GM18520 (cell line): ENCODE measurements around the gene RAD54L2.
"Not testable (repeated sequence)": the region's sequence is repeated elsewhere in the genome, so short reads cannot be mapped to it uniquely, and the experiment has no call there.

Source experiments
- ATAC-seq: cut with Tn5 transposase; IDR thresholded peaks from one replicate; pipeline ENCODE4 v1.9.1; 2021; ENCODE audit not compliant: unreplicated experiment

RAD54L2 gene

GRCh38 chr3:51542596-51542995, 4.1 kb downstream of the RAD54L2 start:
- ATAC-seq, result not testable (repeated sequence)

GRCh38 chr3:51544011-51544775, 5.7 kb downstream of the RAD54L2 start:
- no peak for ATAC-seq

DNA sequence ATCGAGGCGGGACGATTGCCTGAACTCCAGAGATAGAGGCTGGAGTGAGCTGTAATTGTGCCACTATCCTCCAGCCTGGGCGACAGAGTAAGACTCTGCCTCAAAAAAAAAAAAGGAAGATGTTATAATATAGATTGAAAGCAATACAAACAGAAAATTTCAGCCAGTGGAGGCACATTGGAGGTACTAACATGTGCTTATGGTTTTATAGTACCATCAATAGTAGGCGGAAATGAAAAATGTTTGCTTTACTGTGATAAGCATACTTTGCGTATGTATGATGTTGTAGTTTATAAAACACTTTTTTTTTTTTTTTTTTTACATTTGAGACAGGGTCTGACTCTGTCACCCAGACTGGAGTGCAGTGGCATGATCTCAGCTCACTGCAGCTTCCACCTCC, 8.8 kb downstream of the RAD54L2 start:
- ATAC-seq, result no peak

DNA sequence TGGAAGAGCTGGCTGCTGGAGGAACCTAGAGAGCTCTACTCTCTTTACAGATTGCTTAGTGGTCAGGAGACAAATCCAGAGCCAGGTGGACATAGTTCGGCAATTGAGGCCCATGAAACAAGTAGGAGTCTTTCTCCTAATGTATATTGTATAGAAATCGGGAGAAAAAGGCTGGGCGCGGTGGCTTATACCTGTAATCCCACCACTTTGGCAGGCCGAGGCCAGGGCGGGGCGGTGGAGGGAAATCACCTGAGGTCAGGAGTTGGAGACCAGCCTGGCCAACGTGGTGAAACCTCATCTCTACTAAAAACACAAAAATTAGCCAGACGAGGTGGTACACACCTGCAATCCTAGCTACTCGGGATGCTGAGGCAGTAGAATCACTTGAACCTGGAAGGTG, 10.8 kb downstream of the RAD54L2 start:
- ATAC-seq, result no peak

GRCh38 chr3:51550080-51550819, 11.7 kb downstream of the RAD54L2 start:
- ATAC-seq, result no peak

- ATAC-seq, result no peak
Observed at GRCh38 chr3:51557993-51558392, 19.5 kb downstream of the RAD54L2 start.

- no peak for ATAC-seq
Observed at GRCh38 chr3:51559411-51559888, 20.9 kb downstream of the RAD54L2 start.

GRCh38 chr3:51559961-51560360, 21.4 kb downstream of the RAD54L2 start:
- no peak for ATAC-seq

DNA sequence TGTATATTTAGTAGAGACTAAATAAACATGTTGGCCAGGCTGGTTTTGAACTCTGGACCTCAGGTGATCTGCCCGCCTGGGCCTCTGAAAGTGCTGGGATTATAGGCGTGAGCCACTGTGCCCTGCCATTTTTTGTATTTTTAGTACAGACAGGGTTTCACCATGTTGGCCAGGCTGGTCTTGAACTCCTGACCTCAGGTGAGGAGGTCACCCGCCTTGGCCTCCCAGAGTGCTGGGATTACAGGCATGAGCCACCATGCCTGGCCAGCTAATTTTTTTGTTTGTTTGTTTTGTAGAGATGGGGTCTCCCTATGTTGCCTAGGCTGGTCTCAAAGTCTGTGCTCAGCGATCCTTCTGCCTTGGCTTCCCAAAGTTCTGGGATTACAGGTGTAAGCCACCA, 23.9 kb downstream of the RAD54L2 start:
- not testable (repeated sequence) for ATAC-seq

- ATAC-seq, result no peak
Observed at GRCh38 chr3:51568036-51568435, 29.5 kb downstream of the RAD54L2 start.

- no peak for ATAC-seq
Observed at GRCh38 chr3:51568996-51569395, 30.5 kb downstream of the RAD54L2 start.

DNA sequence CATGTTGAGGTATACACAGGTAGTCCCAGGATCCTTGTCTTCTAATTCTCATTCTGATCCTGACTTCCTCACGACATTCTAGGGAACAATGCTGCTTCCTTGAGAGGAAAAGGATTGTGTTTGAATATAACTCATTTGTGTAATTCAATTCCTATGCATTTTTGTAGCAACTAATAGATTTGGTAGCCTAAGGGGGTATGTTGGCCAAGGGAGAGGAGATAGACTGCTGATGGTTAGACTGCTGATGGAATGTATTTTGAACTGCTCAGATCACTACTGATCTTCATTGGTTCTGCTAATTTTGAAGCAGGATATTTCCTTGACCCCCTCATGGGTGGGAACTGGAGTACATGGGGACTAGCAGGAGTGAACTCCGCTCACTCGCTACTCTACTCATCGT, 39.7 kb downstream of the RAD54L2 start:
- no peak for ATAC-seq

DNA sequence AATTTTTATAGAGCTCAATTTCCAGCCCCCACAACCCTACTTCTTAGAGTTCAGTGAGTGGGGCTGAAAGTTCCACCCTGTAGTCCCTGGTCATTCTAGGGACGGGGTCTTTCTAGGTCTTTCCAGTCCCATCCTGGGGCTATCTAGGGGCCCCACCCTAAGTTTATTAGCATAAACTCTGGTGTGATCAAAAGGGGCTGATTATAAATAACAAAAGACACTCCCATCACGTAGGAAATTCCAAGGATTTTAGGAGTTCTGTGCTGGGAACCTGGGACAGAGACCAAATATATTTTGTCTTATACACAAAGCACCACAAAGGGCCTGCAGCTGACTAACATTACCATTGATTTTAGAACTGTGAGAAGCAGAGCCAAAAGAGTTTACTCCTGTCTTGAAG, 41.9 kb downstream of the RAD54L2 start:
- no peak for ATAC-seq

- no peak for ATAC-seq
Observed at GRCh38 chr3:51581524-51581923, 43.0 kb downstream of the RAD54L2 start.

DNA sequence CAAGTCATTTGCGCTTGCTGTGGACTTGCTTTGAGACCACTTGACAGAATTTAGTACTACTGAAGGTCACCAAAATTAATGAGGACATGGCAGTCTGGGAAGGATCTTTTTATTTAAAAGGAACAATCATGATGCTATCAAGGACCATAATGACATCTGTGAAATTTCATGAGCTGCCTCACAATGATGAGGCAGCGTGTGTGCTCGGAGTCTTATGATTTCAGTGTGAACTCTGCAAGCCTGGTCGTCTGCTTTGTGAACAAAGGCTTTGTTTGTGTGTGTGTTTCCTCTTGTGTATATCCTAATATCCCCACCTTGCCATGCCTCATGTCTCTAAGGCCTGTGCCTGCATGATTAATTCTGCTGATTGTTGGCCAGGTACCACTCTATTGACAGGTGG, 46.7 kb downstream of the RAD54L2 start:
- no peak for ATAC-seq

DNA sequence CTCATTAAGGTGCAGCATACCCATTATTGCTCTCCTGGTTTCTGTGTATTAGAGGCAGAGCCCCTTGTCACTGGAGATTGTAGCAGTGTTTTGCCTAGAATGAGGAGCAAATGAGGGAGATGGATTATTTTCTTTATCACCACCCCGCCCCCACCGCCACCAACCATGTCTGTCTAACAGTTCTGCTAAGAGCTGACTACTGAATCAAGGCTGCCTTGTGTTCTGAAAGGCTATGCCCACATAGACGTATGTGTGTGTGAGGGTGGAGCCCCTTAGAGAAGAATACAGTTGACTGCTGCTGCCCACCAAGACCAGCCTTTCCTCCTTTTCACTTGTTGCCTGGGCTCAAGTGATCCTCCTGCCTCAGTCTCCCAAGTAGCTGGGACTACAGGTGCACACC, 47.4 kb downstream of the RAD54L2 start:
- no peak for ATAC-seq
